ENCODE data around the gene TRIL. TPM values are rescaled to one million over a fixed set of nuclear protein-coding genes. Genes with fewer than 3 reads are reported as not detected.

TRIL gene
- total RNA-seq, 1 donor from 2014 or later: 0.47 TPM

DNA sequence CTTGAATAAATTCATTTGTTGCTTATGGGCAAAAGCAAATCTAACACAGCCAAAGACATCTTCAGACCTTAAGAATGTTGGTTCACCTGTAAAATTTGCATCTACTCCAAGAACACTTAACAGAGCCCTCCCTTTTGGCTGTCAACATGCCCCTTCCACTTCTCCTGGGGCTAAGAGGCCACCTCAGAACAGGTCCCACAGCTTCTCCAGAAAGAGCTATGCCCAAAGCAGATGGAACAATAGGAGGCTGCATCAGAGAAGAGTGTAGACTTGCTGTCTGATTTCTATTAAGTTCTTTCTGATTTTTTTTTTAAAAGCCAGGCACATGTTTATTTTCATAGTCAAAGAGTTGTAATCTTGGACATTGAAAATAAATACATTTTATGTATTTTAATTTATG, 26.1 kb upstream of the TRIL start:
- intact Hi-C loops (cut with micrococcal nuclease): no loop called here

DNA sequence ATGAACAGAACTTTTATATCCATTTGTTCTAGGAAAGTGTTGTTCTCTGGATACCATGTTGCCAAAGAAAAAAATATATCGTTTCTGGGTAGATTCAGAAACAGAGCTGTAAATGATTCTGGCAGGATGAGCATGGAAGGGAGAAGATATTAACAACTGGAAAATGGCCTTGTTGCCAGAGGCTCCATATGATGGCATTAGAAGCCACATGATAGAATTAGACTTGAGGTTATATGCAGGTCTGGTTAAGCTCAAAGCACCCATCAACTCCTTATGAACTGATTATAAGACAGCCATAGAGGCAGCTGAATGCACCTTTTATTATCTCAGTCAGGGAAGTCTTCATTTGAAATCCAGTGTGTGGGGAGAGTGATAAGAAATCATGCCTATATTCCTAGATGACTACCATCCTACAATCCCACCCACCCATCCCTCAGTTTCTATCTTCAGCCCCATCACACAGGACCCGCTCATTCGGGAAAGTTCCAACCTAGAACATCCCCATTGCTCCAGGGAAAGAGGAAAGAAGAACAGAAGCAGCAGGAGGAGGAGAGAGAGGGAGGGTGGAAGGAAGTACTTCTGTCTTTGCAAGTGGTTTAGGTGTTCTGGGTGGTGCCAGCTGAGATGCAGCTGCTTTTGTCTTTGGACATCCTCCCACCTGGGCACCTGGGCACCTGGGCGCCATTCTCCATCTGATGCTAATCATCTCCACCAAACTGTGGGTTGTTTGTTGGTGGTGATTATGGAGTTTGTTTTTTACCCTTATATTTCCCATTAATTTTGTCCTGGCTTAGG, 25.5 kb upstream of the TRIL start:
- intact Hi-C loops (cut with micrococcal nuclease): no loop called here

DNA sequence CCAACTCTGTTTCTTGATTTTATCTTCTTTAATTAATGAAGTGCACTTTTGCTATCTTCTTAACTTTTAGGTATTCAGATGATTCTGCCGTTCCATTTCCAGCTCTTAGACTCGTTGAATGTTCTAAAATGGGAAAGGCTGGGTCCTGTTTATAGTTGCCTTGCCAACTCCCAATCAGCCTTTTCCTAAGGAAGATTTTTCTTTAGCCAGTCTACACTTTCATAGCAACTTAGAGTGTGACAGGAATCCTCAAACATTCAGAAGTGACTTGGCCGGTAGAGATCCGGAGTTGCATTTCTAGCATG, 23.0 kb upstream of the TRIL start:
- intact Hi-C loops (cut with micrococcal nuclease): no loop called here

DNA sequence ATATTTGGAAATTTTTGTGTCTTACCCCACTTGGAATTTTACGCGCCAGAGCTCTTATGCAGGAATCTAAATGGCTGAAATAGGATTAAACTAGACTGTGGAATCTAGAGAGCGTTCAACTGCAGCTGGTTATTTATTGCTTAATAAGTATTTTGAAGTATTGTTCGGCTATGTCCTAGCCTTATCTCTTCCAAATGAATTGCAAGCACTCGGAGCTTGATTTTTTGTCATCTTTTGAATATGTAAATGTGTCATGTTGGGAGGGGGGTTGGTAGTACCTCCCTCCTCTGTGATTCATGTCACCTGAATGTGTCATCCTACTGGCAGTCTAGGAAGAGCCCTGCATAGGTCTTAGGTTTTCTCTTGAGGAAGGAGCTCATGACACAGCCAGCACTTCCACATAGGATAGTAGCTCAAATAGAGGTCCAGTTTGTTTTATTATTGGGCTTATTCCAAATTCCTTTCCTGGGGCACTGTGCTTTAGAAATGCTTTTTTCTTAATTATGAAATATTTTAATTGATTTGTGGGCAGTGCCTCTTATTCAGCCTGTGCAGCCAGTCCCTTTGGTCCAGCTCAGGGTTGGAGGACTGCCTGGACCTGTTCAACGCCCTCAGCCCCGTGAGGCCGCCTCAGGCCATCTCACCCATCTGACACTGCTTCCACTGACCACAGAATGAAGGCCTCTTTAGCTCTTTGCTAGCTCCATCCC, 22.5 kb upstream of the TRIL start:
- intact Hi-C loops (cut with micrococcal nuclease): no loop called here

DNA sequence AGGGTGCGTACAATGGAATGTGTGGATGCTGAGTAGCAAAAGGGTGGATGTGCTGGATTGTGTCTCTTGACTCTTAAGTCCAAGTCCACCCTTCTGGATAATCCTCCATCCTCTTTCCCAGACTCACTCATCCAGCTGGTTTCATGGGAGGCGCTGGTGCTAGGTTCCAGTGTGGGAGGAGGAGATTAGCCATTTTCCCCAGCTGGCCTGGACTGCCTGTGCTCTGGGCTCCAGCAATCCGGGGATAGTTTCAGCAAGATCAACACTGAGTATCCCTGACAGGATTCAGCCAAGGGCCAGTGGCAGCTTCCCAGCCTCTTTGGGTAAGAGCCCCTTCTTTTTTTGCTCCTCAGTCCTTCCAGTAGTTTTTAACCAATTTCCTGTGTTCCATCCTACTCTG, 21.6 kb upstream of the TRIL start:
- intact Hi-C loops (cut with micrococcal nuclease): no loop called here

DNA sequence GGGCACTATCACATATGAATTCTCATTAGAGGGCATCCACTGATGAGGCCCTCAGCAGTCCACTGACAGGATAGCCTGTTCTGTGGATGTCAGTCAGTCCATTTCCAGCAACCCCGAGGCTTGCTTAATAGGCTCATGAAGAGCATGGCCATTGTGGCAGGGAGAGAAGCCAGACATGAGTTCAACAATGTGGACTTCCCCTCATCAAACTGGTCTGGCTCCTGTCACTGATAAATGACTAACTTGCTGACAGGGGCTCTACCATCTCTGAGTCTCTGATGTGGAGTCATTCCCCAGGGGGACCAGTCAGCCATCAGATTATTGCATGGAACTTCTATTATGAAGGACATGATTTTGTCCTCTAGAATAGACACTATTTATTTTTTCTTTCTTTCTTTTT, 19.8 kb upstream of the TRIL start:
- intact Hi-C loops (cut with micrococcal nuclease): no loop called here

DNA sequence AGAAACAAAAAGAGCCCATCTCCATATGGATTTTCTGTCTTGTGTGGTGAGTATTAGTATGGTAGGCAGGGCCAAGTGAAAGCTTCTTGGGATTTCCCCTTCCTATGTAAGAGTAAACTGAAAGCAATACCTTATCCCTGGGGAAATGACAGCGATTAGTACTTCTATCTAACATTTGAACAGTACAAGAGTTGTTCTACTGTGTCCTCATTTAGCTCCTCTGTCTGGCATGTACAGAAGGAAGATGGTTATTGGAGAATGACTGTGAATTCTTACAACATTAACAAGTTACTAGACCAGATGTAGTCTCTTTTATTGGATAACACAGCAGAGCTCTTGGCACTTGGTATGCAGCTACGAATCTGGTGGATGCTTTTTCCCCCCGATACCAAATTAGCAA, 17.9 kb upstream of the TRIL start:
- intact Hi-C loops (cut with micrococcal nuclease): no loop called here

DNA sequence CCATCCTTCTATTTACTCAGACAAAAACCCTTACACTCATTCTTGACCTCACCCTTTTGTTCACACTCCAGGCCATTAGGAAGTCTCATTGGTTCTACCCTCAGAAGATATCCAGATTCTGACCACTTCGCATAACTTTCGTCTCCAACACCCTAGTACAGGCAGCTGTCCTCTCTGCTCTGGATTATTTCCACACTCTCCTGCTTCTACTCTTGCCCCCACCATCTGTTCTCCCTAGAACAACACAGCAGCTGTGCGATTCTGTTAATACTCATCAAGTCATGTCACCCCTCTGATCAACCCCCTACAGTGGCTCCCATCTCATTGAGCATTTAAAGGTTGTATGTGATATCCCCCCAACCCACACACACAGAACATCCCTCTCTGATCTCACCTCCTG, 15.5 kb upstream of the TRIL start:
- intact Hi-C loops (cut with micrococcal nuclease): no loop called here

DNA sequence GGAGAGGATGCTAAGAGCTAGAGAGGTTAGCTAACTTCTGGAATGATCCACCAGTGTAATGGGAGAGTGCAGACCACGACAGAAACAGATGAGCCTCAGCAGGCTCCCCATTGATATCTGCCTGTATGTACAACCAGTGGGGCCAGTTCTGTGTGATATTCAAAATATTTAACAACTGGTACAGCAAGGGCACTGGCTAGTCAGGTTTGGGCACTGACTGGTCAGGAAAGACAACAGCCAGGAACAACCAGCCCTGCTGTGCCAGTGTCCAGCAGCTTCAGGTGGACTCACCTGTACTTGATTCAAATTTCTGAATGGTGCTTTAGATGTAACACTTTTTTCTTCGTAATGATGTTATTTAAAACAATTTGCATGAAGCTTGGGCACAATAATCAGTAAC, 5.9 kb upstream of the TRIL start:
- intact Hi-C loops (cut with micrococcal nuclease): no loop called here

DNA sequence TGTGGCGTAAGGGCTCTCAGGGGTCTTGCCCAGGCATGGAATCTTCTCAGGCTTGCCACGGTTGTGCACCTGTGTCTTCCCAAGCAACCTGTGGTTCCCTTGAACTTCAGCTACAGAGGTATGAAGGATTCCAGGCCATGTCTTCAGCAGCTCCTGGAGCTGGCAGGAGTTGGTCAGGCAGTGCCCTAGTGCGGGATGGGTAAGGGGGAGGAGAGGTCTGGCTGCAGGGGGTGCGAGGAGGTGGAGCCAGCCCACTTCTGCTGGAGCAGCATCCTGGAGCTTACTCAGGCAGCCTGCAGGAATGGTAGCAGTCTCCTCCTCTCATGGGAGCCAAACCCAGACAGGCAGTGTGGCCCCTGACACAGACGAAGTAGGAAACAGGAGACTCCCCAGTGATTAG, 3.8 kb upstream of the TRIL start:
- intact Hi-C loops (cut with micrococcal nuclease): no loop called here

DNA sequence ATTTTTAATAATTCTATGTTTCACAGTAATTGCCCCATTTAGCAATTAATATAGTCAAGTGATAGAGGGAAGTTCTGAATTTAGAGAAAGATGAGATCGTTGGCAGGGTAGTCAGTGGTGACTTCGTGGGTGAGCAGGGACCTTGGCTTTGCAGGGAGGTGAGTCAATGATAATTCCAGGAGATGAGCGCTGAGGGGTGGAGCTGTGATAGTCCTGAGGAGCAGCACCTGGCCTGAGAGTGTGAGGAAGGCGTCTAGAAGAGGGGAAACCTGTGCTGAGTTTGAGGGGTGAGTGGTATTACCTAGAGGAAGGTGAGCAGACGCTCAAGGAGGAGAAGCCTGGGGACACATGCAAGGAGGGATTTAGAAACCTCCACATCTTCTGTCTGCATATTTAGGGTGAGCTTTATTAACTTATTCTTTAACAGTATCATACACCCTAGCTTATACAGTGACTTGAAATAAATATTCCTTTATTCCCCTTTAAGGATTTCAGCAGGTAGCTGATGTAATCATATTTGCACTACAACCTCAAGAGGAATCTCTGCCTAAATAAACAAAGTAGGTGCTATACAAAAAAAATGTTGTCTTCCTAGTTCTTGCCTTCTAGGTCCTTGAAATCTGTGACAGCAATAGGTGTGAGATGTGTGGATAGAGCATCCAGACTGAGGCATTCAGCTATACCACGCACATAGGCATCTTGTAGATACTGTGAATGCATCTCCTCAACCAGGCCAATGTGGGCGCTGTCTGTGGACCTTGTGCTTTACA, 2.1 kb upstream of the TRIL start:
- intact Hi-C loops (cut with micrococcal nuclease): no loop called here

DNA sequence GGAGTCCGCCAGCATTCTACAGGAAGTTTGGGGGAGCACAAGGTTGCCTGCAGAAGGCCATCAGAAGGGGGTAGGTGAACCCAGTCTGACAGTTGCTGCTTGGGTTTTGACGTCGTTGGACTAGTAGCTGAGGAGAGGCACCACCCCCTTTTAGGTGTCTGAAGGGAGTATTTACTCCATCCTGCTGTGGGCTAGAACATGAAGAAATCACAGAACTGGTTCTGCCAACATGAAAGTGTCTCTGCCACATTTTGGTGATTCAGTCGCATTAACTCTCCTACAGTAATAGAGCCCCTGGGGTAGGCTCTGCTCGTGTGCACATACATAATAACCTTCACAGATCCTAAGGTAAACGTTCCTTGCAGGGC, 834 bp upstream of the TRIL start:
- intact Hi-C loops (cut with micrococcal nuclease): loop anchor here (5.0 kb wide), 1 partner anchor 78 kb away; no protein-coding TSS in a partner anchor

DNA sequence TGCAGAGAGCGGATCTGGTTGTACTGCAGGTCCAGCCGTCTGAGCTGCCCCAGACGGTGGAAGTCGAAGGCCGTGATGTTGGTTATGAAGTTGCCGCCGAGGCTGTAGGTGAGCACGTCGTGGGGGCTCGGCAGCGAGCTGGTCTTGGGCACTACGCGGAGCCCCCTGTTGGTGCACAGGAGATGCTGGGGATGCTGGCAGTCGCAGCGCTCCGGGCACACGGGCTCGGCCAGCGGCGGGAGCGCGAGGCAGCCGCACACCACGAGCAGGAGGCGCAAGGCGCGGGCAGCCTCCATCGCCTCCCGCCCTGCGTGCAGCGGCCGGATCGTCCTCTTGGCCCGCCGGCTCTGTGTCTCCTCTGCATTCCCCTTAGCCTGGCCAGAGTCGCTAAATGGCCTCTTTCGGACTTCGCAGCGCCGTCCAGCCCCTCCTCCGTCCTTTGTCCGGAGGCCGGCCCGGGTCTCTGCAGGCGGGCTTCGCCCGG, 337 bp downstream of the TRIL start:
- intact Hi-C loops (cut with micrococcal nuclease): loop anchor here (5.0 kb wide), 1 partner anchor 80 kb away; no protein-coding TSS in a partner anchor

DNA sequence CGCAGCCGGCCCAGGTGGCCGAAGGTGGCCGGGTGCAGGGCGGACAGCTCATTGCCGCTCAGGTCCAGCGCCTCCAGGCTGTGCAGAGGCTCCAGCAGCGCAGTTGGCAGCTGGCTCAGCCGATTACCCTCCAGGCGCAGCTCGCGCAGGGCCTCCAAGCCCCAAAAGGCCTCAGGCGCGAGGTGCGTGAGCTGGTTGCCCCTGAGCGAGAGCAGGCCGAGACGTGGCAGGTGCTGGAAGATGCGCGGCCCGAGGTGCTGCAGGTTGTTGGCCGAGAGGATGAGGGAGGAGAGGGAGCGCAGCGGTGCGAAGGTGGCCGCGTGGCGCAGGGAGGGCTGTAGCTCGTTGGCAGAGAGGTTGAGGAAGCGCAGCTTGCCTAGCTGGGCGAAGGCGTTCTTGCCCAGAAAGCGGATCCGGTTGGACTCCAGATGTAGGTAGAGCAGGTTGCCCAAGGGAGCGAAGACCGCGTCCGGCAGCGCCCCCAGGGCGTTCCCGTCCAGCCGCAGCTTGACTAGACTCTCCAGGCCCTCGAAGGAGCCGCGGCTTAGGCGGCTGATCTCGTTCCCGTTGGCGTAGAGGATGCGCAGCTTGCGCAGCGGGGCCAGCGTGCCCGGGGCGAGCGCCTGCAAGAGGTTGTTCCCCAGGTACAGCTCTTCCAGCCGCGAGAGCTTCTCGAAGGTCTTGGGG, 923 bp downstream of the TRIL start:
- intact Hi-C loops (cut with micrococcal nuclease): loop anchor here (5.0 kb wide), 1 partner anchor 80 kb away; no protein-coding TSS in a partner anchor

DNA sequence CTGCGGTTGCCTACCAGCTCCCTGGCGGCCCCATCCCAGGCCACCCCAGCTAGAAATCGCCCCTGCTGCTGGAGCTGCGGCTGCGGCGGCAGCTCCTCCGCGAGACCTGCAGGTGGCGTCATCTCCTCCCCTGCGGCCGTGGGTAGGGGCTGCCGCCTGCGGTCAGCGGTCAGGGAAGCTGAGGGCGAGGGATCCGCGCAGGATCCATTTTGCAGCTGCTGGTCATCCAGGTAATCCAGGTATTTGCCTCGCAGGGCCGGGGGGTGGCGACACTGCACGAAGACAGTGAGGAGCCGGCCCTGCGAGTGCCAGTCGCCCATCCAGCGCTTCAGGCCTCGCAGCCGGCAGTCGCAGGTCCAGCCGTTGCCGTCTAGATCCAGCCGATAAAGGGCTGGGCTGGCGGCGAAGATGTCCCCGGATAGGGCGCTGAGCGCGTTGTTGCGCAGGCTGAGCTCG, 1.5 kb downstream of the TRIL start:
- intact Hi-C loops (cut with micrococcal nuclease): loop anchor here (1.0 to 5.0 kb wide), 3 partner anchors 81 to 150 kb away; no protein-coding TSS in a partner anchor

DNA sequence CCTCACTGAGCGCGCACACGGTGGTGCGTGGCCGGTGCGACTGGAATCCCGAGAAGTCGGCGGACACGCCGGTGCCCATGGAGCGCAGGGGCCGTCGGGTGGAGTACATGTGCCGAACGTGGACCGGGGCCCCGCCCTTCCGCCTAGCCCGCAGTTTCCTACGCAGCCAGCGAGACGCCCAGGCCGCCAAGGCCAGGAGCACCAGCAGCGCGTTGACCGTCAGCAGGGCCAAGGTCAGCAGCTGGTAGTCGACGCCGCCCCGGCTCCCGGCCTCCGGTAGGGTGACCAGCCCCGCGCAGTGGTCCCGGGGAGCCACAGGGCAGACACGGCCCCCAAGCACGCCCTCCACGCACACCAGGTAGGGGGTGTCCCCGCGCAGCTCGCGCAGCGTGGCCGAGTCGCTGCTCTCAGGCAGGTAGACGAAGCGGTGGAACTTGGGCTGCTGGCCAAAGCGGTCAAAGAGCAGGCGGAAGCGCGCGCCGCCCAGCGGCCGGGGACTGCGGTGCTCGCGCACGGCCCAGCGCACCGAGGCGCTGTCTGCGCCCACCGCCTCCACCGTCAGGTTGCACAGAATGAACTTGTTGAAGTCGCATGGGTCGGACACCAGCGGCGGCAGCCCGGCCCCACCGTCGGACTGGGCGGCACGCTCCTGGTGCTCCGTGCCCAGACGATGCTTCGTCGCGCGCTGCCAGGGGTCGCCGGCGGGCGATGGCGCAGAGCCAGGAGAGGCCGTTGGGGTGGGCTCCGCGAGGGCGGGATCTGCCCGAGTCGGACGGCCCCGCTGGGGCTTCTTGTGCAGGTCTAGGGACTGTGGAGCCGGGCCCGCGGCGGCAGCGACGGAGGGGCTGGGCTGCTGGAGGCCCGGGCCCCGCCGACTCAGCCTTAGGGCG, 2.2 kb downstream of the TRIL start:
- intact Hi-C loops (cut with micrococcal nuclease): loop anchor here (1.0 to 5.0 kb wide), 3 partner anchors 81 to 150 kb away; no protein-coding TSS in a partner anchor

DNA sequence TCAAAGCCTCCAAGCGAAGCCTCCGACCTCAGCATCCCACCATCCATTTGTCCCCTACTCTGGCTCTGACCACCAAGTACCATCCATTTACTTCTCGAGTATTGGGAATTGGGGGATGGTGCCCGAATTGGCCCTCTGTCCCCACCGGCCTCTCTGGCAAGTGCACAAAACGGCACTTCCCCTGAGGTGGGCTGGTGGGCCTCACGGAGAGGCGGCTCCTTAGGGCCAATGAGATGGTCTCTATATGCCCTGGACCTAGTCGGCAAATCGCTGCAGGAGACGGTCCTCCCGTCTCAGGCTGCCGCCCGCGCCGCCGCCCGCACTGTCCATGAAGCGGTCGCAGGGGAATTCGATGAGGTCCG, 2.8 kb downstream of the TRIL start:
- intact Hi-C loops (cut with micrococcal nuclease): loop anchor here (5.0 kb wide), 1 partner anchor 82 kb away; no protein-coding TSS in a partner anchor

DNA sequence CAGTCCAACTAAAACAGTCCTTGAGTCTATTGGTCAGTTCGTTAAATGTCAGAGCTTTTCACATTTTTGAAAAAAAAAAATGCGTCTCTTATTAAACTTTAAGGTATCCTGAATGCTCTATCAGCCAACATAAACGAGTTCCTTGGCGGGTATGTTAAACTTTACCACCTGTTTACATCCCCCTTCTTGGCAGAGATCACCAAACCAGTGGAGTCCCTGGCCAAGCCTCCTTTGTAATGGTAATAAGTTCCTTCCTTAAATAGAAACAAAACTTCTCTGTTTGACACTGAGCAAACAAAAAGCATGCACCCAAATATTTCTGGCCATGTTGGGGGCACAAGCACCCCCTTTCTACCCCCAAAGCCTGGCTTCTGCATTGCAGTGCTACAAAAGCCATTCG, 3.2 kb downstream of the TRIL start:
- intact Hi-C loops (cut with micrococcal nuclease): loop anchor here (5.0 kb wide), 1 partner anchor 82 kb away; no protein-coding TSS in a partner anchor

DNA sequence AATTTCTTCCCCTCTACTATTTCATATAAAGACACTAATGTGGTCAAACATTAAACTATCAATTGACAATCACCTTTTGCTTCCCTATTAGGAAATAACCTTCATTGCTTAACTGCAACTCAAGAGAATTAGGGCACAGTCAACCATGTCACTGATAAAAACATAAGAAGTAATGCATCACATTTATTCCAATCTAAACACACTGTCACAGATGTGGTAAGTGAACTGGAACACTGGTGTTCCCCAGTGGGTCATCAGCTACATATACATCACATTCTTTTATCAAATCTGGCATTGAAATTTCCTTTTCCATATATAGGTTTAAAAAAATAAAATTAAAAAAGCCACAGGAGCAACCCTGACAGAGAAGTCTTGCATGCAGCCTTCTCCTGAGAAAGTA, 3.7 kb downstream of the TRIL start:
- intact Hi-C loops (cut with micrococcal nuclease): no loop called here

DNA sequence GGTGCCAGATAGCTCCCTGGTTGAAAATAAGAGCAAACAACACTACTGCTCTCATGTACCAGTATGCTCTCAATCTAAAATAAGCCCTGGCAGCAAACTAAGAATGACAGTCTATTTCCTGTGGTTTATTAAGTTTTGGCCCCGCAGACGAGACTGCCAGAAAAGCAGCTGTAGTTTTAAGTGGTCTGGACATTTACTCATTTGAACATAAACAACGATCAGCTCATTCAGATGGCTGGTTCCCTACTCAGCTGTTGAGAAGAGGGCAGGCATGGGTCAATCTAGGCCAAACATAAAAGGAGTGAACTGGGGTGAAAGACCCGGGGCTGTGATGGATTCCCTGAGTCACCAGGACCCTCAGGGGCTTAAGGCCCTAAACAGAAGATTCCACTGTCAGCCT, 4.5 kb downstream of the TRIL start:
- intact Hi-C loops (cut with micrococcal nuclease): loop anchor here (2.0 kb wide), 1 partner anchor 27 kb away; no protein-coding TSS in a partner anchor
